Peyer's patch (tissue), 4 donors: Measurements from ENCODE around the gene HORMAD1. TPM values are rescaled to one million over a fixed set of nuclear protein-coding genes. Genes with fewer than 3 reads are reported as not detected.

Experiments
- DNase-seq, 3 donors: peaks; one replicate each; pipeline ENCODE4 v3.0.0-alpha.2; 2017 to 2019
- H3K27ac ChIP-seq, 4 donors: fragments of 200-600 bp; sonication (generic); one replicate each; pipeline ENCODE4 v1.5.1; 2016 to 2019
- H3K27me3 ChIP-seq, 2 donors: fragments of 200-600 bp; sonication (generic); one replicate each; pipeline ENCODE4 v1.5.1; 2019
- H3K36me3 ChIP-seq, 3 donors: fragments of 200-600 bp; sonication (generic); one replicate each; pipeline ENCODE4 v1.5.1; 2016 to 2019
- H3K4me1 ChIP-seq, 4 donors: fragments of 200-600 bp; sonication (generic); one replicate each; pipeline ENCODE4 v1.5.1; 2016 to 2019
- H3K4me3 ChIP-seq, 4 donors: fragments of 200-600 bp; sonication (generic); 1 replicate in 3 of 4; 2 replicates in 1 of 4; pipeline ENCODE4 v1.5.1; 2016 to 2019; ENCODE audit warnings: mild to moderate bottlenecking in 1 of 4
- H3K9me3 ChIP-seq, 4 donors: fragments of 200-600 bp; sonication (generic); one replicate each; pipeline ENCODE4 v1.5.1; 2016 to 2019; ENCODE audit warnings: mild to moderate bottlenecking in 1 of 4
- CTCF ChIP-seq, 6 experiments: fragments of 450-650 bp in 4 of 6; fragments of 200-600 bp in 2 of 6; sonication (generic) in 1 of 6; IDR thresholded peaks; one replicate each; pipeline ENCODE4 v1.5.1; 2017 to 2019; ENCODE audit warnings: antibody characterized with exemption in 6 of 6, mild to moderate bottlenecking in 3 of 6, moderate library complexity in 1 of 6
- POLR2A ChIP-seq, 2 donors: fragments of 450-650 bp; IDR thresholded peaks; one replicate each; pipeline ENCODE4 v1.5.1; 2017; ENCODE audit warnings: antibody characterized with exemption in 2 of 2, mild to moderate bottlenecking in 2 of 2, moderate library complexity in 2 of 2
- total RNA-seq, 4 donors: library from RNA; depleted of rRNA; stranded (reverse); fragments of >200 nt; gene quantifications; one replicate each; pipeline ENCODE4 v1.1.0, GENCODE V29; 2016

The HORMAD1 gene
- total RNA-seq, 4 donors from 2014 or later = 1.6 to 4.1 TPM; not detected in 2

- no peak overlapping the region for H3K4me3 ChIP-seq
- H3K36me3 ChIP-seq = peaks cover 0 to 49% (median 0%) of the 10 kb centered on the region in 3 donors
Measured at GRCh38 chr1:150686275-150686674, 34.4 kb downstream of the HORMAD1 start.

GRCh38 chr1:150683914-150684313 is 36.8 kb downstream of the HORMAD1 start:
- Histone ChIP-seq H3K27me3 (no peaks in the 10 kb centered on the region), H3K36me3 (peaks cover 0 to 32% (median 0%) of the 10 kb centered on the region in 3 donors), H3K27ac (peak overlapping the region in 1 of 4 donors; percentile 6), H3K9me3 (no peaks in the 10 kb centered on the region), H3K4me1 (no peaks in the 10 kb centered on the region), H3K4me3 (no peak overlapping the region)
- TF ChIP-seq CTCF (IDR thresholded peaks at IDR 0.05) (no peak), POLR2A (IDR thresholded peaks at IDR 0.05) (no peak)
- DNase-seq = no peak

More at GRCh38 chr1:150686275-150686674, 34.4 kb downstream of the HORMAD1 start:
- Histone ChIP-seq H3K4me1 (no peaks in the 10 kb centered on the region), H3K27me3 (no peaks in the 10 kb centered on the region), H3K27ac (no peak overlapping the region), H3K9me3 (no peaks in the 10 kb centered on the region)
- TF ChIP-seq CTCF (IDR thresholded peaks at IDR 0.05) (no peak), POLR2A (IDR thresholded peaks at IDR 0.05) (no peak)
- DNase-seq = no peak

- TF ChIP-seq POLR2A (IDR thresholded peaks at IDR 0.05) = no peak
- Histone ChIP-seq H3K4me3 (no peak overlapping the region), H3K36me3 (peaks cover 0 to 20% (median 0%) of the 10 kb centered on the region in 3 donors), H3K27me3 (no peaks in the 10 kb centered on the region), H3K4me1 (no peaks in the 10 kb centered on the region), H3K9me3 (no peaks in the 10 kb centered on the region), H3K27ac (no peak overlapping the region)
- no peak for DNase-seq
Measured at GRCh38 chr1:150678988-150679387, 41.7 kb downstream of the HORMAD1 start.

- Histone ChIP-seq H3K36me3 (peaks cover 0 to 12% (median 0%) of the 10 kb centered on the region in 3 donors), H3K9me3 (no peaks in the 10 kb centered on the region), H3K27me3 (no peaks in the 10 kb centered on the region), H3K4me1 (no peaks in the 10 kb centered on the region), H3K4me3 (no peak overlapping the region), H3K27ac (no peak overlapping the region)
- no peak for DNase-seq
- no peak for TF ChIP-seq POLR2A (IDR thresholded peaks at IDR 0.05)
- no peak for TF ChIP-seq CTCF (IDR thresholded peaks at IDR 0.05)
Measured at GRCh38 chr1:150674881-150675280, 45.8 kb downstream of the HORMAD1 start.

- Histone ChIP-seq H3K4me3 (no peak overlapping the region), H3K4me1 (peaks cover 0 to 2% (median 0%) of the 10 kb centered on the region in 4 donors), H3K9me3 (no peaks in the 10 kb centered on the region), H3K27ac (no peak overlapping the region), H3K27me3 (no peaks in the 10 kb centered on the region), H3K36me3 (peaks cover 0 to 52% (median 4%) of the 10 kb centered on the region in 3 donors)
- no peak for DNase-seq
- no peak for TF ChIP-seq CTCF (IDR thresholded peaks at IDR 0.05)
- TF ChIP-seq POLR2A (IDR thresholded peaks at IDR 0.05) = no peak
Measured at GRCh38 chr1:150663321-150663720, 57.4 kb downstream of the HORMAD1 start.

- Histone ChIP-seq H3K9me3 (no peaks in the 10 kb centered on the region), H3K27ac (no peak overlapping the region), H3K4me3 (no peak overlapping the region), H3K36me3 (peaks cover 0 to 58% (median 4%) of the 10 kb centered on the region in 3 donors), H3K4me1 (no peaks in the 10 kb centered on the region), H3K27me3 (no peaks in the 10 kb centered on the region)
- no peak for TF ChIP-seq CTCF (IDR thresholded peaks at IDR 0.05)
- no peak for TF ChIP-seq POLR2A (IDR thresholded peaks at IDR 0.05)
- no peak for DNase-seq
Measured at GRCh38 chr1:150662811-150663210, 57.9 kb downstream of the HORMAD1 start.
